DMS153 treated with DMSO at 0.1 percent for 48 hours (cell line): ENCODE results near the gene CADM4.
"Not testable (repeated sequence)": the region's sequence is repeated elsewhere in the genome, so short reads cannot be mapped to it uniquely, and the experiment has no call there.

Source experiments
- DNase-seq: peaks from one replicate; lab custom pipeline; 2025; ENCODE audit not compliant: unreplicated experiment; lab: John Stamatoyannopoulos, UW

The CADM4 gene

GRCh38 chr19:43589277-43589676 lies 50.4 kb downstream of the CADM4 start:
- no peak for DNase-seq

GRCh38 chr19:43587029-43587428 lies 52.6 kb downstream of the CADM4 start:
- DNase-seq = not testable (repeated sequence)

- DNase-seq = no peak
These were observed 53.3 kb downstream of the CADM4 start for GRCh38 chr19:43586346-43586745.

GRCh38 chr19:43584484-43584883 lies 55.2 kb downstream of the CADM4 start:
- no peak for DNase-seq

GRCh38 chr19:43582495-43582894 lies 57.2 kb downstream of the CADM4 start:
- DNase-seq = no peak

- no peak for DNase-seq
These were observed 58.2 kb downstream of the CADM4 start for GRCh38 chr19:43581467-43581866.

- no peak for DNase-seq
These were observed 60.9 kb downstream of the CADM4 start for GRCh38 chr19:43578787-43579186.

GRCh38 chr19:43575955-43576878 lies 63.4 kb downstream of the CADM4 start:
- DNase-seq = no peak

- peak; percentile 96 for DNase-seq
These were observed 64.3 kb downstream of the CADM4 start, which contains the start of the genes PINLYP and XRCC1 for GRCh38 chr19:43575156-43575950. Gene PINLYP (plus strand): TSS chr19:43575801. CDS start chr19:43577192, 1,391 bp downstream. Gene XRCC1 (minus strand): TSS chr19:43575527. CDS start chr19:43575458, 69 bp downstream.

GRCh38 chr19:43574424-43575155 lies 65.1 kb downstream of the CADM4 start:
- DNase-seq = no peak
